H4 (cell line): Measurements from ENCODE around the gene GPR141. TPM values are rescaled to one million over a fixed set of nuclear protein-coding genes. Genes with fewer than 3 reads are reported as not detected.

Experiments used
- DNase-seq: peaks from one replicate; pipeline ENCODE4 v3.0.0-alpha.2; 2015; ENCODE audit warnings: low spot score
- total RNA-seq: library from RNA; depleted of rRNA; stranded (reverse); fragments of >200 nt; shearing (Covaris generic); gene quantifications from 2 replicates; pipeline ENCODE4 v1.2.3, GENCODE V29; 2014

The GPR141 gene
- total RNA-seq, 1 experiment from 2014 or later: not detected

DNA sequence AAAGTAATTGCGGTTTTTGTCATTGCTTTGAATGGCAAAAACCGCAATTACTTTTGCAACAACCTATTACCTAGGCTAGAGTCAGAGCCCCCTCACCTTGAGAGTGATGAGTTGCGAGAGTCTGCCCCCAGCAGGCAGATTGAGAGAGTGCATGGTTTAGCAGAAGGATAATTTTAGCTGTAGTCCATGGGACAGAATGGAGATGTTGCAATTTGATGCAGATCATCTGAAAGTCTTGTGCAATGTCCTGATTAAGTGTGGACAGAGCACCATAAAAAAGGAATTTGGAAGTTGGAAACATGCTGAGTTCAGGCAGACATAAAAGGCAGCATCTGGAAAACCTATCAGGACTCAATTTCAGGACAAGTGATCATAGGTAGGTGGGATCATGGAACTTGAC, 48.7 kb downstream of the GPR141 start:
- peak; percentile 71 for DNase-seq

DNA sequence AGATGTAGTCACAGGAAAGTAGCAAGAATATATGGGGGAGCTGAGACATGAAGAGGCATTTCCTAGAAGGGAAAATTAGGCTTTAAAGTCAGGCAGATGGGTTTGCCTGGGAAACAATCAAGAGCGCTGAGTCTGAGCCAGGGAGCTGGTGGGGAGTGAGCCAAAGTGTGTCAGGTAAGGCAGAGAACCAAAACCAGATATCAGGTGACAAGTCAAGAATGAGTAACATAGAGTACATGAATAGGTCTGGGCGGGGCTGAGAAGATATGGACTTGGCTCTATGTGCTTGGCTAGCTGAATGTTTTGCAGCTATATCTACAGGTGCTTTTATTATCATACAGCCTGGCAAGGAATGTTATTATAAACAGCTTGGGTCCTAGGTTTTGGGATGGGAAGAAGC, 49.3 kb downstream of the GPR141 start:
- no peak for DNase-seq

DNA sequence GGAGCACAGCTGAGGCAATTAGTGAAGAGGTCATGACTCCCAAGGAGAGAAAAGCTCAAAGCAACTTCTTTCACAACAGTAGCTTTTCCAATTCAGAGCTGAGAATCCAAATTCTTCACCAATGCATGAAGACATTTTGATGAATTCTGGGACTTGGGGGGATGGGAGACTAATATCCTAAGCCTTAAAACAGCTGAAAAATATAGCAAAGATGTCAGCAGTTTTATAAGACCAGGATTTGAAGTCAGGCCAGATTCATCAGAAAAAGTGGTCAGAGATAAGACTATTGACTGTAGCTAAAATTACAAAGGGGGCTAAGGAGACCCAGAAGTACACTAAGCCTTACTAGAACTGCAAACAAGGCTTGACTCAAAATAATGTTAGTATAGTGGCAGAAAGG, 51.6 kb downstream of the GPR141 start:
- no peak for DNase-seq

DNA sequence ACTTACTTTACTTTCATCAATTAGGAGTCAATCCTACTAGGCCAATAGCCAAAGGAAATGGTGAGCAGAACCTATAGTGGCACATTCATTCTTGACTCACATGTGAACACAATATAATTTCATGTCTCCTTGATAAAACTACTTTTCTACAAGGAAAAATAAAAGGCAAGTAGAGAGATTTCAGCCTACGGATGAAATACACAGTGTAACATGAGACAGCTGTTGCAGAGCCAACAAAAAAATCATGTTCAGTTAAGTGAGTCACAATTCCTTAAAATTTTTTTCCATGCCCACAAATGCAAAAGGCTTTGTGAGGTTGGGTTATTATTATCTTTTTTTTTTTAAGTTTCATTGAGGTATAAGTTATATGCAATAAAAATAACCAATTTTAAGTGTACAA, 54.8 kb downstream of the GPR141 start:
- DNase-seq: no peak

DNA sequence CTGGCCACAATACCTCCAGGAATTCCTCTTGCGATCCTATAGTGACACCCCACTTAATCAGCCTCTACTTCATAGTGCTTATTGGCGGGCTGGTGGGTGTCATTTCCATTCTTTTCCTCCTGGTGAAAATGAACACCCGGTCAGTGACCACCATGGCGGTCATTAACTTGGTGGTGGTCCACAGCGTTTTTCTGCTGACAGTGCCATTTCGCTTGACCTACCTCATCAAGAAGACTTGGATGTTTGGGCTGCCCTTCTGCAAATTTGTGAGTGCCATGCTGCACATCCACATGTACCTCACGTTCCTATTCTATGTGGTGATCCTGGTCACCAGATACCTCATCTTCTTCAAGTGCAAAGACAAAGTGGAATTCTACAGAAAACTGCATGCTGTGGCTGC, 56.8 kb downstream of the GPR141 start:
- no peak for DNase-seq

DNA sequence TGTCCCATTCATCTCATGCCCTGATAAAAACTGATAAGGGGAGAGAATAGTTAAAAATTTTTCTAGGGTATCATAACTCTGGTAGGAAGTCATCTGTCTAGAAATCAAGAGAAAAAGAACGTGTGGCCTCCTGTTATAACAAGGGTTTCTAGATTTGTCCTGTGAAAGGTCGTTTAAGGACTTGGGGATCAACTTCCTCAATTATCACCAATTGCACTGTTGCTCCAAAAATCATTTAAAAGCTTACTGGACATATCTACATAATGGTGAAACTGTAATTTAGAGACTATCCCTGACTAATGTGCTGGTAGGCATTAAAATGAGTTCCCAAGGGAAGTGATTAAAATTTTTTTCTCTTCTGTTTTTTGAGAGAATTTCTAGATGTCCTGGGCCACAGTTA, 58.2 kb downstream of the GPR141 start:
- DNase-seq: no peak

DNA sequence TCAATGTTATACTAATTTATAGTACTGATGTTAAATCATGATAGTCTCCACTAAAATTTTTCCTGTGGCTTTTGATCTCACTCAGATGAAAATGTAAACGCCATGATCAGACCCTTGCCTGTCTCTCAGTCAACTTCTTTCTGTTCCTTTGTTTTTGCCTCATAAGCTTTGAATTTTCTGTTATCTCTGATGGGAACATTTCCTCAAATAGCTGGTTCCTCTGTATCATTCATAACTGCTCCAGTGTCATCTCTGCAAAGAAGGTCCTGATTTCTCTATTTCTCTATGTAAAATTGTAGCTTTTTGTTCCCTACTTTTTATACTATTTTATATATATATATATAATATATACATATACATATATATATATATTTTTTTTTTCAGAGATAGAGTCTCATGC, 67.5 kb downstream of the GPR141 start:
- DNase-seq: no peak

DNA sequence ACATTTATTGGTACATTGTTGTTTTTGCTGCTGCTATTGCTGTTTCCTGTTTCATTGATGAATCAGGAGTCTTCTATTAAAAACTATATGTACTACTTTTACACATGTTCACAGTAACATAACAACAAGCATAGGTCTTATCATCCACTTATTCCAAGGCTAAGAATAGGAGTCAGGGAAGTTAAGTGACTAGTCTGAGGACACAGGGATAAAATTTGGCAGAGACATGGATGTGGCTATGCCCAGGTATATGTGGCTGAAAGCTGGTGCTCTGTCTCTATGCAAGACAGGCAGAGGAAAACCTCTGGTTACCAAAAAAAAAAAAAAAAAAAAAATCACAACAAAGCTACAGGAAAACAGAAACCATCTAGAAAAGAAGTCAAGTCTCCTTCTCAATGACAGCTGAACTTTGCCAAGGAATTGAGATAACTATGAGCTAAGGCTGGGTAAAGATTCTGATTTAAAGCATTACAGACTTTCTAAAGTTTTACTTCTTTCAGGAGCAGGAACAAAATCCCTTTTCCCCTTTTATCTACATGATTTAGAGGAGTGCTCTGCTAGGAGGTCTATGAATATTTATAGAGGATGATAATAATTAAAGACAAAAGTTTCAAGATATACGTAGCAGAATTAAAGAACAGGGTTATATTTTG, 70.0 kb downstream of the GPR141 start:
- no peak for DNase-seq

DNA sequence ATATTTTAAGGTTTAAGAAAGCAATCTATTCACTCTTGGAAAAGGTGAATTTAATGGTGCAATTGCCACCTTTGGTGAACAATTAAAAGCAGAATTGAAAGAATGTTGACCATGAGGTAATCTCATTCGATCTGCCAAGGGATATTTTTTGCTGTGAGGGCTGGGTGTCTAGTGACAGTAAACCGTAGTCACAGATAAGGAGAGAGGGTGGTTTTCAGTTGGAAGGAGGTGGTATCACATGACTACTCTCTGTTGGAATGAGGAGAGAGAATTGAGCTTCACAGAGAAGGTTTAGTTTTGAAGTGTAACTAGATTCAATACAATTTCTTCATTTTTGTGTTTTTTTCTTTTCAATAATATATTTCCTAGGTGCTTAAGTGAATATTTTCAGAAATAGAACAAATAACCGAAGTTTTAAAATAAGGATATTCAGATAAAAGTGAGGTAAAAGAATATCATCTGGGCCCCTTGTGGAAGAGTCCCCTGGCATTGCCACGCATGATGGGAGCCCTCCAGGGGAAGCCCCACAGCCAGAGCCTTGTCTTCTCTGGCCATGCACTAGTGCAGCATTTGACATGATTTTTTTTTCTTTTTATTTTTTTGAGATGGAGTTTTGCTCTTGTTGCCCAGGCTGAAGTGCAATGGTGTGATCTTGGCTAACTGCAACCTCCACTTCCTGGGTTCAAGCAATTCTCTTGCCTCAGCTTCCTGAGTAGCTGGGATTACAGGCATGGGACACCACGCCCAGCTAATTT, 73.4 kb downstream of the GPR141 start:
- no peak for DNase-seq

DNA sequence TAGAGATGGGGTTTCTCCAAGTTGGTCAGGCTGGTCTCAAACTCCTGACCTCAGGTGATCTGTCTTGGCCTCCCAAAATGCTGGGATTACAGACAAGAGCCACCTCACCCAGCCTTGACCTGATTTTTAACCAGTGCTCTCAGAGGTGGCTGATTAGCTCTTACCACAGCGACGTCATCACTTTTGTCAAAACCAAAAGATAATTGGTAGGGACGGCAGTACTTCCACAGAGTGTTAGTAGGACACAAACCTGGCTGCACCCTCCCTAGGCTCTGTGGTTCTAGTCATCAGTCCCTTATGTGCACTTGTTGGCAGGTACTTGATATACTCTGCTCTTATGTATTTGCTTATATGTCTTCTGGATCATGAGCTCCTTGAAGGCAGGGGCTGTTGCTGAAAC, 74.0 kb downstream of the GPR141 start:
- DNase-seq: no peak

DNA sequence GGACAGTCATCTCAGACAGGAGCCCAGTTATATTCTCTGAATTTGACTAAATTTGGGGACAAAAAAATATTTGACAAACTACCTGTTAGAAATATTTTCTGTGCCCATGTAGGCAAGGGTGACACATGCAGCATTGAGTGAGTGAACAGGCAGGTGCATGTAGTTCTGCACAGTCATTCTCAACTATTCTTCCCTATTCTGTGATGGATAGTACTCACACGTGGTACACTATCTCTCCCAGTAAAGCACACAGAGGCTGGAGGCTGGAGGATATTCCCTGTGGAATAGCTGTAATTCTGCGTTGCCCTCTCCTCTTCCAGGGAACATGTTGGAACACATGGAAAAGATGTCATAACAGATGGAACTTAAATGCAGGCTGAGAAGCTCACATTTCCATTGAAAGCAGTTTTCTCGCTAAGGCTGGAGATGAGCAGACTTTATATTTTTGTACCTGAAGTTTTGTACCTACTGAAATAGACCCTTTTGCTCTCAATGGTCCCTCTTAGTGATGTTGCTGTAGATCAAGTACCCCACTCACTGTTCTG, 75.0 kb downstream of the GPR141 start:
- DNase-seq: no peak

DNA sequence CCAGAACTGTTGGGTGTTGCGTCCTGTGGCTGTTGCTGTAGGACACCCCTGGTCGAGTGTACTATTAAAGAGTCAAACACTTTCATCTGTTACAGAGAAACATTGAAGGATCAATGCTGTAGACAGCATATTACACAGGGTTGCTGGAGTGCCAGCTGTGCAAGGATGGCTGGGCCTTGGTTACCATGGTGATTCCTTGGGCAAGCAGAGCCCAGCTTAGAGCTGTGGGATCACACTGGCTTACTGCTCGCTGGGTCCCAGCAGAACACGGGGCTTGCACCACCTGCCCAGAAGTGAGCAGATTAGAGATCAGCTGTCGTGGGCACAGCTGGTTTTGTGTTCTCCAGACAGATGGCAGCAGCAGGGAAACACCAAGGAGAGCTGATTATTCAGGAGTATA, 76.0 kb downstream of the GPR141 start:
- no peak for DNase-seq

DNA sequence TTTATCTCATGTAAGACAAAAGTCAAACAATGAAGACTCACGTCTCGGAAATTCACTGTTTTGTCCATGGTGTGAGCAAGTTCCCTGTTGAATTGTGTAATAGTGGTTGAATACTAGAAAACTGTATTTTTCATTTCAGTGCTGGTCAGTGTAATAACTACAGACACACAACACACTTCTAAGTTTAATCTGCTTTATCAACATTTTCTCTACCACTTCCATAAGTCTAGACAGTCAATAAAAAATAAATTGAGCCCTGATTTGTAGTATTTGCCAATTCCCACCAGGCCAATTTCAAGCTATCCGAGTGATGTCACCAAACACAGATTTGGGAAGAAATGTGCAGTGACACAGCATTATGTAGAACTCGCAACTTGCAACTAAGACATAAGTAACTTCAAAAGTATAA, 81.9 kb downstream of the GPR141 start:
- DNase-seq: no peak

DNA sequence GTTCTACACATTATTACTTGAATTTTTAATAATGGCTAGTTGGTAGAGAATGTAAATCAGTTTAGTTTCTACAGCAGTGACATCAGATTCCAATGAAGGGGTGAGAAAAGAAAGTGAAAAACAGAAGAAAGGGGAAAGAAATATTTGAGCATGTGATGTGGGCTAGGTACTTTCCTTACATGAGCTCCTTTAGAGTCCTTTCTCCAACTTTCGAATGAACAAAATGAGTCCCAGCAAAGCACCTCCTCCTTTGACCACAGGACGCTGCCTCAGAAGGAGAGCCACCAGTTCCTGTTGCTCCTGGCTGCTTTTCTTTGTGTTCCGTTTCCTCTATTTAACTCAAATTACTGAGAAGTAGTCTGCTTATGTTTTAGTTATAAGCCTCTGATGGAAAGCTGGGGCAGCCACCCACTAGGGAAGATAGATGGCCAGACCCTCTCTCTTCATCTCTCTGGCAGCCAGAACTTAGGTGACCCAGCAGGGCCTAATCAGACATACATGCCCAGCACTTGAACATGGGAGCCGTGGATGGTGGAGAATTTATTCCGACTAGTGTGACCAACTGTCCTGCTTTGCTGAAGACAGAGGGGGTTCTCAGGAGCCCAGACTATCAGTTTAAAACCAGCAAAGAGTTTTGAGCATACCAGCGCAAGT, 82.4 kb downstream of the GPR141 start:
- no peak for DNase-seq

DNA sequence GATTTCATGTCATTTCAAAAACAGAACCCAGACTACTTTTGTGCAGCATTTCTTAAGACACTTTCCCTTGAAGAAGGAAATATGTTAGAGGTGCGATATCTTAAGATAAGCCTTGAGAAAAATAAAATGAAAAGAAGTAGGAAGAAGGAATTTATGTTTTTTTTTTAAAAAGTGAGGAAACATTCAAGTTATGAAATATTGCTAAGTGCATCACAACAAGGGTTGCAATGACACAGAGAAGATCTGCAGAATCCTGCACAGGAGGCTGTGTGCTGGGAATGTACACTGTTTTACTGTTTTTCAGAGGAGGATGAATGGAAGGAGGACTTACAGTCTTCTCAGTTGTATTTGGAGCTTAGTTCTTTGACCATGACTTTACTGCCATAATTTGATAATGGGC, 85.0 kb downstream of the GPR141 start:
- DNase-seq: no peak

DNA sequence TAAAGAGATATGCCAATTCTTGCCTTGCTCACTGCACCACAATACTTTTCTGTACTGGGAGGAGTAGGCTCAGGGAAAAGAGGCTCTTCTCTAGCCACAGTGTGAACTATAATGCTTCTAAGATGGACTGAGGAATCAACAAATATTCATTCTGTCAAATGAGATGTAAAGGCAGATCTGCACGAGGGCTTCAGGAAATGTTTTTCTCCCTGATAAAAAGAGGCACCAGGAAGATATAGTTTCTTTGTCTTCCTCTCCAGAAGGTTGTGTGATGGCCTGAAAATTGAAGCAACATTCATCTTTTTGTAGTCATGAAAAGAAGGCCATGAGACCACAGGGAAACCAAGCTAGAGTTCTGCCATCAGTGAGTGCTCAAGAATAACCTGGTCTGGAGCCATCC, 85.7 kb downstream of the GPR141 start:
- no peak for DNase-seq

DNA sequence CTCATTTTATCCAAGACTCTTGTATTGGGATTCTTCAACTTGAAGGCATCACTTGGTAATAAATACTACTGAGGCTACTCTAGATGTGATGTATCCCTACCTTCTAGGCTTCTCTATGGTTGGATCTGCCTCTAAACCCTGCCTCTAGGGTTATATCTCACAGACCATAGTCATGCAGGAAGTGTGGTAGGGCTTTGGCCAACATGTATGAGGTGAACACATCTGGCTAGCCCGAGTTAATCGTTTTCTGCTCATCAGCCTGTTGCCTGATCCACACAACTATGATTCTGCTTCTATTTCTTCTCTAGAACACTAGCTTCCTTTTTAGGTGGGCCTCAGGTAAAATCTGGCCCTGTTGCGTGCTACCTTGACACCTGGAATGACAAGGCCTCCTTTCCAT, 86.2 kb downstream of the GPR141 start:
- no peak for DNase-seq

DNA sequence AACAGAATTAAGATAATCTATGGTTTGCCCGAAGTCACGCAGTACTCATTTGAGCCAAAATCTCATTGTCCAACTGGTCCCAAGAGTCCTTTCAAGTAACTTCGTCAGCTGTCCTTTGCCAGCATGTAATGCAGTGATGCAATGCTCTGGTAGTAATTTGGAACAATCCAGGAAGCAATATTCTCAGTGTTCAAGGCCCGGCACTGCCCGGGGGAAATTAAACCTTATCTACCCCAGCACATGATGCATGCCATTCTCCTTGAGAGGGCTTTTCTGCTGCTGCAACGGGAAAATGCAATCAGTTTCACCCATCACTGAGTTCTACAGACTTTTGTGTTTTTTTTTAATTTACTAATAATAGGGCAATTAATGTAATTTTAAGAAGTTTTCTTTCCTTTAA, 87.3 kb downstream of the GPR141 start:
- no peak for DNase-seq

DNA sequence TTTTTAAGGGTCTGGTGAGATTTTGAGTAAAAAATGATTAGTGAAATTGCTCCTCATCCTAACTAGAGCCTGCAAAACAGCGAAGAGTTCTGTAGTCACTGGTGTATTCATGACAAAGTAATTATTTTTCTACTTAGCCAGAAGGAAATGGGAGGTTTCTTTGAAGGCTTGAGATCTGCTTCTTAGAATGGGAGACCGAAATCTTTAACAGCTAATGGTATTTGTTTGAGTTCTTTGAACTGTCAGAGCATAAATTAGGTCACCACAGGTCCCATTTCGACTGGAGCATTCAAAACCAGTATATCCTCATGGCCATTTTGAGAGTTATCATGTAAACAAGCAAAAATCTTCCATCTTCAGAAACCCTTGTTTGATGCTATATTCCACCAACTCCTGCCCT, 87.8 kb downstream of the GPR141 start:
- no peak for DNase-seq

DNA sequence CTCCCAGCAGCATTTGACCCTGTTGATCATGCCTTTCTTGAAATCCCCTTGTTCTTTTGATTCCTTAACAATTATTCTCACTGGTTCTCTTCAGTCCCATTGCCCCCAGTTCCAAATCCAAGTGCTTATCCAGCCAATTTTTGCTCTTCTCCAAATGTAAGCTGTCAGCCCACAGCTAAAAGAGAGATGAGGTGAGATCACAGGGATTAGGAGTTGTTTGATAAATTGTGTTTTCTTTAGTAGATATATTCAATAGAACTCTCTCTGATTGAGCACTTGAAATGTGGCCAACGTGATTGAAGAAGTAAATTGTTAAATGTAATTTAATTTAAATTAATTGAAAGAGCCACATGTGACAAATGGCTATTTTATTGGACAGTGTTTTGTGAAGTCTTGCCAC, 88.2 kb downstream of the GPR141 start:
- DNase-seq: no peak

DNA sequence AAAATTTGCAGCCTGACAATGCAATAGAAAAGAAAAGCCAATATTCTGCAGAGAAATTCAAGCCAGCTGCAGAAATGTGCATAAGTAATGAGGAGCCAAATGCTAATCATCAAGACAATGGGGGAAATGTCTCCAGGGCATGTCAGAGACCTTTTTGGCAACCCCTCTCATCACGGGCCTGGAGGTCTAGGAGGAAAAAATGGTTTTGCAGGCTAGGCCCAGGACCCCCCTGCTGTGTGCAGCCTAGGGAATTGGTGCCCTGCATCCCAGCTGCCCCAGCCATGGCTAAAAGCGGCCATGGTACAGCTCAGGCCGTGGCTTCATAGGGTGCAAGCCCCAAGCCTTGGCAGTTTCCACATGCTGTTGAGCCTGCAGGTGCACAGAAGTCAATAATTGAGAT, 92.4 kb downstream of the GPR141 start:
- no peak for DNase-seq

DNA sequence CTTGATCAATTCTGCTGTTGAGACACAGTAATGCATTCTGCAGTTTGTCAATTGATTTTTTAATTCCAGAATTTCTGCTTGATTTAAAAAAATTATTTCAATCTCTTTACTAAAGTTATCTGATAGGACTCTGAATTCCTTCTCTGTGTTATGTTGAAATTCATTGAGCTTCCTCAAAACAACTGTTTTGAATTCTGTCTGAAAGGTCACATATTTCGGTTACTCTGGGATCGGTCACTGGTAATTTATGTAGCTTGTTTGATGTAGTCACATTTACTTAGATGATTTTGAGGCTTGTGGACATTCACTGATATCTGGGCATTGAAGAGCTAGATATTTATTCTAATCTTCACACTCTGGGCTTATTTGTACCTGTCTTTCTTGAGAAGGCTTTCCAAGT, 97.6 kb downstream of the GPR141 start:
- DNase-seq: no peak

DNA sequence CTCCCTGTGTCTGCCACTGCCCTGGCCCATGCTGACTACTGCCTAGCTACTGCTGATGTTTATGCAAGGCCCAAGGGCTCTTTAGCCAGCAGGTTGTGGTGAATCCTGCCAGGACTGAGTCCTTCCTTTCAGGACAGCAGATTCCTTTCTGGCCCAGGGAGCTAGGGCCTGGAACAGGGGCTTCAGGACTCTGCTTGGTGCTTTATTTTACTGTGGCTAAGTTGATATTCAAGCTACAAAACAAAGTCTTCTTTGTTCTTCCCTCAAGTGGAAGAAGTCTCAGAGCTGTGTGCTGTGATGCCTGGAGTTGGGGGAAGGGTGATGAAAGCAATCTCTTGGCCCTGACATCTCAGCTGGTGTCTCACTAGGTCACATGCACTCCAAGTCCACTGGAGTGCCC, 98.6 kb downstream of the GPR141 start:
- no peak for DNase-seq
